ENCODE measurements around the gene PACRG.

DNA sequence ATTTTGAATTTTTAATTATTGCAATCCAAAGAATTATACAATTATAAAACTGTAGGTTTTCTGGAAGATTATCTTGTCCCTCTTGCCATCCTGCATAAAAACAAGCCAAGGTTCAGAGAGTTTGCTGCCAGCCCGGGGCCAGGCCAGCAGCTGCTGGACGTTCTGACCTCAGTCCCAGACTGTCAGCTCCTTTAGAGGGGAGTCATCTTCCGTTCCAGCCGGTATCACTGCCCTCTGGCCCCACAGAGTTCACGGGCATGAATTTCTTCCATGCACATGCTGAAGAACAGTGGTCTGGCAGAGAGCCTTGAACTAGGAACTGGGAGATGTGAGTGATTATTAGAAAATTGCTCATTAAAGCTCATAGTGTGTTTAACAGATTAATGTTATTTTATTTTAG, 556.4 kb downstream of the PACRG start:
- TF ChIP-seq EZH2 (IDR thresholded peaks at IDR 0.05; ENCODE audit: insufficient read depth, poor library complexity, severe bottlenecking) (no peak), EZH2phosphoT487 (IDR thresholded peaks at IDR 0.05; ENCODE audit: insufficient read depth, low read depth) (no peak)
